ENCODE results near the gene ATP6V1B1. TPM values are rescaled to one million over a fixed set of nuclear protein-coding genes. Genes with fewer than 3 reads are reported as not detected.

Gene ATP6V1B1
- total and polyA plus RNA-seq, 3 experiments from 2014 or later: not detected

GRCh38 chr2:70949086-70949485, 13.4 kb downstream of the ATP6V1B1 start:
- H3K4me3 Mint-ChIP-seq: peak overlapping the region in 2 of 7 donors; percentile 35 to 47
- H3K9me3 ChIP-seq (ENCODE audit: low read length): no peaks in the 10 kb centered on the region
- peaks cover 13% of the 10 kb centered on the region for H3K4me1 ChIP-seq (ENCODE audit: insufficient read depth, low read length)
- no peaks in the 10 kb centered on the region for H3K36me3 Mint-ChIP-seq
- H3K27me3 ChIP-seq (ENCODE audit: insufficient read depth, low read length, poor library complexity, severe bottlenecking): no peaks in the 10 kb centered on the region
- CTCF ChIA-PET: interaction anchor here (1.0 to 3.9 kb wide), 13 partner anchors 9 to 646 kb away, joined by 3 to 21 read pairs (median 8); no protein-coding TSS in a partner anchor
- no peaks in the 10 kb centered on the region for H3K9me3 Mint-ChIP-seq
- H3K27me3 Mint-ChIP-seq: peaks cover 14 to 32% of the 10 kb centered on the region in 2 donors
- no peak overlapping the region for H3K27ac Mint-ChIP-seq
- POLR2A ChIA-PET: no interaction called here
- DNase-seq: no peak
- no peak overlapping the region for H3K4me3 ChIP-seq (ENCODE audit: low read length)
- no peak overlapping the region for H3K27ac ChIP-seq (ENCODE audit: low read depth, low read length)
- H3K4me1 Mint-ChIP-seq: peaks cover 14 to 17% (median 17%) of the 10 kb centered on the region in 3 donors
- H3K36me3 ChIP-seq (ENCODE audit: insufficient read depth, low read length): no peaks in the 10 kb centered on the region

- peaks cover 11% of the 10 kb centered on the region for H3K27me3 ChIP-seq (ENCODE audit: insufficient read depth, low read length, poor library complexity, severe bottlenecking)
- DNase-seq: no peak
- H3K4me3 ChIP-seq (ENCODE audit: low read length): no peak overlapping the region
- Mint-ChIP-seq H3K27ac (no peak overlapping the region), H3K4me3 (no peak overlapping the region), H3K36me3 (no peaks in the 10 kb centered on the region), H3K4me1 (peaks cover 6 to 16% (median 8%) of the 10 kb centered on the region in 3 donors), H3K9me3 (no peaks in the 10 kb centered on the region), H3K27me3 (peaks cover 24 to 45% of the 10 kb centered on the region in 2 donors)
- ChIA-PET CTCF (interaction anchor here (1.0 kb wide), 1 partner anchor 12 kb away, joined by 3 read pairs; no protein-coding TSS in a partner anchor), POLR2A (no interaction called here)
- H3K36me3 ChIP-seq (ENCODE audit: insufficient read depth, low read length): no peaks in the 10 kb centered on the region
- no peaks in the 10 kb centered on the region for H3K4me1 ChIP-seq (ENCODE audit: insufficient read depth, low read length)
- no peaks in the 10 kb centered on the region for H3K9me3 ChIP-seq (ENCODE audit: low read length)
- H3K27ac ChIP-seq (ENCODE audit: low read depth, low read length): no peak overlapping the region
These were observed 19.2 kb downstream of the ATP6V1B1 start for GRCh38 chr2:70954886-70955285.

GRCh38 chr2:70956141-70956540, 20.4 kb downstream of the ATP6V1B1 start:
- Histone ChIP-seq H3K4me3 (ENCODE audit: low read length) (no peak overlapping the region), H3K9me3 (ENCODE audit: low read length) (no peaks in the 10 kb centered on the region), H3K4me1 (ENCODE audit: insufficient read depth, low read length) (no peaks in the 10 kb centered on the region), H3K27ac (ENCODE audit: low read depth, low read length) (no peak overlapping the region), H3K36me3 (ENCODE audit: insufficient read depth, low read length) (no peaks in the 10 kb centered on the region), H3K27me3 (ENCODE audit: insufficient read depth, low read length, poor library complexity, severe bottlenecking) (peaks cover 11% of the 10 kb centered on the region)
- Mint-ChIP-seq H3K27ac (no peak overlapping the region), H3K9me3 (no peaks in the 10 kb centered on the region), H3K36me3 (no peaks in the 10 kb centered on the region), H3K27me3 (peaks cover 25 to 52% of the 10 kb centered on the region in 2 donors), H3K4me1 (peaks cover 6 to 16% (median 8%) of the 10 kb centered on the region in 3 donors), H3K4me3 (no peak overlapping the region)
- DNase-seq: no peak
- ChIA-PET CTCF (no interaction called here), POLR2A (no interaction called here)

GRCh38 chr2:70957798-70958197, 22.1 kb downstream of the ATP6V1B1 start:
- peaks cover 14% of the 10 kb centered on the region for H3K27me3 ChIP-seq (ENCODE audit: insufficient read depth, low read length, poor library complexity, severe bottlenecking)
- H3K4me1 ChIP-seq (ENCODE audit: insufficient read depth, low read length): no peaks in the 10 kb centered on the region
- no peaks in the 10 kb centered on the region for H3K36me3 ChIP-seq (ENCODE audit: insufficient read depth, low read length)
- no peaks in the 10 kb centered on the region for H3K9me3 Mint-ChIP-seq
- ChIA-PET POLR2A (no interaction called here), CTCF (interaction anchor here (2.2 kb wide), 1 partner anchor 10 kb away, joined by 8 read pairs; no protein-coding TSS in a partner anchor)
- H3K4me1 Mint-ChIP-seq: peaks cover 6 to 16% (median 8%) of the 10 kb centered on the region in 3 donors
- no peak for DNase-seq
- no peak overlapping the region for H3K4me3 ChIP-seq (ENCODE audit: low read length)
- H3K36me3 Mint-ChIP-seq: no peaks in the 10 kb centered on the region
- H3K27me3 Mint-ChIP-seq: peaks cover 27 to 58% of the 10 kb centered on the region in 2 donors
- H3K4me3 Mint-ChIP-seq: no peak overlapping the region
- H3K9me3 ChIP-seq (ENCODE audit: low read length): no peaks in the 10 kb centered on the region
- H3K27ac Mint-ChIP-seq: no peak overlapping the region
- H3K27ac ChIP-seq (ENCODE audit: low read depth, low read length): no peak overlapping the region

GRCh38 chr2:70958759-70959158, 23.1 kb downstream of the ATP6V1B1 start:
- Mint-ChIP-seq H3K27ac (peak overlapping the region in 2 of 8 donors; percentile 33 to 38), H3K4me3 (no peak overlapping the region), H3K9me3 (no peaks in the 10 kb centered on the region), H3K4me1 (peaks cover 6 to 16% (median 8%) of the 10 kb centered on the region in 3 donors), H3K27me3 (peaks cover 34 to 60% of the 10 kb centered on the region in 2 donors), H3K36me3 (no peaks in the 10 kb centered on the region)
- Histone ChIP-seq H3K4me1 (ENCODE audit: insufficient read depth, low read length) (no peaks in the 10 kb centered on the region), H3K9me3 (ENCODE audit: low read length) (no peaks in the 10 kb centered on the region), H3K27ac (ENCODE audit: low read depth, low read length) (no peak overlapping the region), H3K4me3 (ENCODE audit: low read length) (no peak overlapping the region), H3K36me3 (ENCODE audit: insufficient read depth, low read length) (no peaks in the 10 kb centered on the region), H3K27me3 (ENCODE audit: insufficient read depth, low read length, poor library complexity, severe bottlenecking) (peaks cover 16% of the 10 kb centered on the region)
- ChIA-PET CTCF (interaction anchor here (2.2 kb wide), 1 partner anchor 11 kb away, joined by 8 read pairs; no protein-coding TSS in a partner anchor), POLR2A (no interaction called here)
- no peak for DNase-seq

- DNase-seq: no peak
- no peaks in the 10 kb centered on the region for H3K9me3 ChIP-seq (ENCODE audit: low read length)
- H3K9me3 Mint-ChIP-seq: no peaks in the 10 kb centered on the region
- no peaks in the 10 kb centered on the region for H3K36me3 Mint-ChIP-seq
- H3K27me3 Mint-ChIP-seq: peaks cover 34 to 59% of the 10 kb centered on the region in 2 donors
- H3K36me3 ChIP-seq (ENCODE audit: insufficient read depth, low read length): no peaks in the 10 kb centered on the region
- H3K27me3 ChIP-seq (ENCODE audit: insufficient read depth, low read length, poor library complexity, severe bottlenecking): peaks cover 16% of the 10 kb centered on the region
- POLR2A ChIA-PET: no interaction called here
- H3K4me3 Mint-ChIP-seq: no peak overlapping the region
- peak overlapping the region in 1 of 8 donors; percentile 38 for H3K27ac Mint-ChIP-seq
- peaks cover 6 to 16% (median 8%) of the 10 kb centered on the region in 3 donors for H3K4me1 Mint-ChIP-seq
- H3K4me3 ChIP-seq (ENCODE audit: low read length): no peak overlapping the region
- no peak overlapping the region for H3K27ac ChIP-seq (ENCODE audit: low read depth, low read length)
- CTCF ChIA-PET: interaction anchor here (2.2 kb wide), 1 partner anchor 11 kb away, joined by 8 read pairs; no protein-coding TSS in a partner anchor
- H3K4me1 ChIP-seq (ENCODE audit: insufficient read depth, low read length): no peaks in the 10 kb centered on the region
These were observed 23.6 kb downstream of the ATP6V1B1 start for GRCh38 chr2:70959271-70959761.

- Mint-ChIP-seq H3K9me3 (no peaks in the 10 kb centered on the region), H3K27me3 (peaks cover 32 to 54% of the 10 kb centered on the region in 2 donors), H3K4me1 (peaks cover 10 to 23% (median 14%) of the 10 kb centered on the region in 3 donors), H3K36me3 (no peaks in the 10 kb centered on the region), H3K27ac (no peak overlapping the region), H3K4me3 (no peak overlapping the region)
- CTCF ChIA-PET: interaction anchor here (7.8 kb wide), 1 partner anchor 22 kb away, joined by 89 read pairs; the partner anchor contains the start of gene ANKRD53
- Histone ChIP-seq H3K9me3 (ENCODE audit: low read length) (no peaks in the 10 kb centered on the region), H3K27me3 (ENCODE audit: insufficient read depth, low read length, poor library complexity, severe bottlenecking) (peaks cover 16% of the 10 kb centered on the region), H3K27ac (ENCODE audit: low read depth, low read length) (no peak overlapping the region), H3K4me1 (ENCODE audit: insufficient read depth, low read length) (peaks cover 6% of the 10 kb centered on the region), H3K4me3 (ENCODE audit: low read length) (no peak overlapping the region), H3K36me3 (ENCODE audit: insufficient read depth, low read length) (no peaks in the 10 kb centered on the region)
- POLR2A ChIA-PET: no interaction called here
- peak in 1 of 5 donors; percentile 43 for DNase-seq
These were observed 24.4 kb downstream of the ATP6V1B1 start for GRCh38 chr2:70959851-70960832.
